H1 (cell line): ENCODE data around the gene LIN37. TPM values are rescaled to one million over a fixed set of nuclear protein-coding genes. Genes with fewer than 3 reads are reported as not detected.
A peak's percentile ranks its signal among the peaks of the same experiment; 100 is the strongest.

Experiments
- CHD7 ChIP-seq: fragments of 300-600 bp; sonication (generic); IDR thresholded peaks from 2 replicates; pipeline ENCODE4 v1.7.1; 2012; ENCODE audit warnings: low read length, moderate library complexity, mild to moderate bottlenecking, inconsistent platforms; ENCODE audit not compliant: insufficient replicate concordance
- CREB1 ChIP-seq: IDR thresholded peaks from 2 replicates; pipeline ENCODE4 v1.6.1; 2012; ENCODE audit warnings: inconsistent platforms
- CTCF ChIP-seq, 3 experiments: IDR thresholded peaks; 1 replicate in 2 of 3; 2 replicates in 1 of 3; pipeline versions ENCODE4 v1.5.1 to v1.6.1; 2011; ENCODE audit warnings: low read length in 3 of 3, mild to moderate bottlenecking in 3 of 3, inconsistent platforms in 2 of 3, low read depth in 1 of 3, moderate library complexity in 1 of 3; ENCODE audit not compliant: insufficient read depth in 1 of 3; ENCODE audit errors: control extremely low read depth in 1 of 3
- KDM4A ChIP-seq: IDR thresholded peaks from one replicate; pipeline ENCODE4 v1.7.1; 2012; ENCODE audit warnings: low read depth, mild to moderate bottlenecking, moderate library complexity, low read length, inconsistent platforms; ENCODE audit not compliant: severe bottlenecking
- SIN3A ChIP-seq, 2 experiments: IDR thresholded peaks in 1 of 2; conservative IDR thresholded peaks in 1 of 2; 2 replicates each; pipeline ENCODE4 v1.6.1; 2011 to 2012; ENCODE audit warnings: low read length in 2 of 2, improper control_type of control experiment in 1 of 2, low read depth in 1 of 2, mild to moderate bottlenecking in 1 of 2
- TAF7 ChIP-seq: optimal IDR thresholded peaks from 2 replicates; pipeline ENCODE3; 2011; ENCODE audit warnings: low read depth, mild to moderate bottlenecking, inconsistent platforms, low read length, moderate library complexity, borderline replicate concordance
- polyA plus RNA-seq, 7 experiments: library from polyadenylated mRNA; depleted of rRNA in 3 of 7; stranded (reverse) in 5 of 7; unstranded in 2 of 7; fragments of >200 nt in 5 of 7; fragments of 200-250 nt in 2 of 7; gene quantifications; 1 replicate in 5 of 7; 2 replicates in 1 of 7; 4 replicates in 1 of 7; pipeline versions ENCODE4 v1.2.1 to v1.2.3, GENCODE V29; 2011 to 2013; ENCODE audit warnings: missing spikeins in 2 of 7, mixed read lengths in 2 of 7
- total RNA-seq: library from RNA; stranded (reverse); fragmentation: NEBNext Ultra II Directional; extraction: Animal tissue kit (Norgen Biotek cat#: 25700); gene quantifications from 2 replicates; pipeline ENCODE4 v1.2.1, GENCODE V29; 2021

Gene LIN37
- total and polyA plus RNA-seq, 2 of the 8 experiments (the other 6 are each of a cell fraction or from before 2014, with no cell fraction given), result 3.8 to 9.8 TPM

GRCh38 chr19:35796645-35797542 lies 48.5 kb downstream of the LIN37 start (continued):
- TF ChIP-seq CTCF (IDR thresholded peaks at IDR 0.05; ENCODE audit: control extremely low read depth in 1 of 3, insufficient read depth in 1 of 3, low read depth in 1 of 3, low read length in 3 of 3) (0 out of 4 replicates have a peak, but pooled peaks of 1 of the 3 experiments have one; percentile 5), SIN3A (conservative IDR thresholded peaks at IDR 0.05 in 1 of 2, IDR thresholded peaks at IDR 0.05 in 1 of 2; ENCODE audit: low read depth in 1 of 2, low read length in 2 of 2) (no peak), CREB1 (no peak), KDM4A (peak; percentile 57), TAF7 (no peak), CHD7 (no peak)
